Ovary (tissue), 3 donors: ENCODE results near the gene PLCL1.

Source experiments
- EP300 ChIP-seq: sonication (generic); formaldehyde crosslinking; IDR thresholded peaks from one replicate; pipeline ENCODE4 v1.6.1; 2017; ENCODE audit warnings: antibody characterized with exemption
- TF ChIP-seq, protein P1 (sequence below), 3 donors: fragments of 450-650 bp in 2 of 3; fragments of 200-600 bp in 1 of 3; IDR thresholded peaks; one replicate each; pipeline versions ENCODE4 v1.5.1 to v1.8.0; 2016 to 2022; ENCODE audit warnings: antibody characterized with exemption in 3 of 3, mild to moderate bottlenecking in 1 of 3
- donor health status: DM: no; HTN: no; CAD: no.

DNA sequence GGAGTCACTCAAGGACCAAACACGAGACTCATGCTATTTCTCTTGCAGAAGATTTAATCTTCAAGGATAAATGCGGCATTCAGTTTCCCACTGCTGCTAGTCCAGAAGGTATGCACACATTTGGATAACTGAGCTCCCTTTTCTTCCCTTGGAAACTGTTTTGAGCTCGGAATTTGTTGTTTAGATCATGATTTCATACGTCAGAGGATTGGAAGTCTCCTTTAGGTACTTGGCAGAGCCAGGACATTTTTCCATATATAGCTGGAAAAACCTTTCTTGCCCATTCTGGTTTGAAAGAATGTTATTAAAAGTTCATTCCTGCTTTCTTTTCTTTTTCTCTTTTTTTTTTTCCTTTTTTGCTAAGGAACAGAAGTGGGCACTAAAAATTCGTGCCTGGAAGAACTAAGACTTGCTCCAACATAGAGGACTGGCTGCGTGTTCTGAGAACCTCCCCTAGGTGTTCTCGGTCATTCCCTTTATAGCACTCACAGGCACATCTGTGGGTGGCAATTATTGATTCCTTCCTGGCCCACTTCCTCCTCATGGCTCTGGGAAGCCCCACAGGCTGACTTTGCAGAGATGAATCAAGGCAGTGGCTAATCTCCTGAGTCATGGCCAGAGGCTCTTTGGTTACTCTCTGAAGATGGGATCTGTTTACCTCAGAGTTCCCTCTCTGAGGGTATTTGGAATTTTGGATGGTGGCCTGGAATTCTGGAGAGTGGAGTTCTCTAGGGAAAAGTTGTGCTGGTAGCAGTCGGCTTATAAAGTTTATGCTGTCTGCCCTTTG is 104.8 kb downstream of the PLCL1 start:
- TF ChIP-seq, protein P1, sequence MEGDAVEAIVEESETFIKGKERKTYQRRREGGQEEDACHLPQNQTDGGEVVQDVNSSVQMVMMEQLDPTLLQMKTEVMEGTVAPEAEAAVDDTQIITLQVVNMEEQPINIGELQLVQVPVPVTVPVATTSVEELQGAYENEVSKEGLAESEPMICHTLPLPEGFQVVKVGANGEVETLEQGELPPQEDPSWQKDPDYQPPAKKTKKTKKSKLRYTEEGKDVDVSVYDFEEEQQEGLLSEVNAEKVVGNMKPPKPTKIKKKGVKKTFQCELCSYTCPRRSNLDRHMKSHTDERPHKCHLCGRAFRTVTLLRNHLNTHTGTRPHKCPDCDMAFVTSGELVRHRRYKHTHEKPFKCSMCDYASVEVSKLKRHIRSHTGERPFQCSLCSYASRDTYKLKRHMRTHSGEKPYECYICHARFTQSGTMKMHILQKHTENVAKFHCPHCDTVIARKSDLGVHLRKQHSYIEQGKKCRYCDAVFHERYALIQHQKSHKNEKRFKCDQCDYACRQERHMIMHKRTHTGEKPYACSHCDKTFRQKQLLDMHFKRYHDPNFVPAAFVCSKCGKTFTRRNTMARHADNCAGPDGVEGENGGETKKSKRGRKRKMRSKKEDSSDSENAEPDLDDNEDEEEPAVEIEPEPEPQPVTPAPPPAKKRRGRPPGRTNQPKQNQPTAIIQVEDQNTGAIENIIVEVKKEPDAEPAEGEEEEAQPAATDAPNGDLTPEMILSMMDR (IDR thresholded peaks at IDR 0.05) = no peak
- no peak for TF ChIP-seq EP300
